Omental fat pad (tissue), 4 donors: ENCODE measurements around the gene LRP4. TPM values are rescaled to one million over a fixed set of nuclear protein-coding genes. Genes with fewer than 3 reads are reported as not detected.
"Not testable (repeated sequence)": the region's sequence is repeated elsewhere in the genome, so short reads cannot be mapped to it uniquely, and the experiment has no call there.

Source experiments
- ATAC-seq: fragments of 150-250 bp; one replicate; pipeline ENCODE4 v1.9.1; 2016; ENCODE audit warnings: mild to moderate bottlenecking, moderate library complexity; ENCODE audit not compliant: low FRiP score
- DNase-seq: peaks from one replicate; pipeline ENCODE4 v3.0.0-alpha.2; 2019; ENCODE audit warnings: low spot score
- CTCF ChIP-seq, 3 donors: fragments of 450-650 bp; IDR thresholded peaks; one replicate each; pipeline ENCODE4 v1.5.1; 2016 to 2017; ENCODE audit warnings: antibody characterized with exemption in 3 of 3, mild to moderate bottlenecking in 3 of 3, moderate library complexity in 2 of 3
- total RNA-seq, 4 donors: library from RNA; depleted of rRNA; stranded (reverse); fragments of >200 nt; gene quantifications; one replicate each; pipeline ENCODE4 v1.1.0, GENCODE V29; 2016

Gene LRP4
- total RNA-seq = 1 to 10 TPM; 1.6 to 4.3 (median 3.3) TPM

GRCh38 chr11:46918083-46918787 lies at the start of gene LRP4:
TSS of gene LRP4 (minus strand) at chr11:46918550. CDS start at chr11:46918379, 171 bp downstream.
- DNase-seq (no peak), ATAC-seq (peak; percentile 55)
- TF ChIP-seq CTCF (IDR thresholded peaks at IDR 0.05) = no peak

- no peak for TF ChIP-seq CTCF (IDR thresholded peaks at IDR 0.05)
- ATAC-seq = no peak
- no peak for DNase-seq
Measured at GRCh38 chr11:46967962-46968361, 49.6 kb upstream of the LRP4 start.

GRCh38 chr11:46966773-46967172 lies 48.4 kb upstream of the LRP4 start:
- DNase-seq = no peak
- no peak for TF ChIP-seq CTCF (IDR thresholded peaks at IDR 0.05)
- ATAC-seq = no peak

- DNase-seq (no peak), ATAC-seq (no peak)
- no peak for TF ChIP-seq CTCF (IDR thresholded peaks at IDR 0.05)
Measured at GRCh38 chr11:46963844-46964243, 45.5 kb upstream of the LRP4 start.

- ATAC-seq = not testable (repeated sequence)
Measured at GRCh38 chr11:46961886-46962285, 43.5 kb upstream of the LRP4 start.

GRCh38 chr11:46961041-46961440 lies 42.7 kb upstream of the LRP4 start:
- ATAC-seq (no peak), DNase-seq (no peak)
- TF ChIP-seq CTCF (IDR thresholded peaks at IDR 0.05) = no peak

More at GRCh38 chr11:46961886-46962285, 43.5 kb upstream of the LRP4 start:
- DNase-seq = not testable (repeated sequence)

- ATAC-seq = no peak
- DNase-seq = no peak
- TF ChIP-seq CTCF (IDR thresholded peaks at IDR 0.05) = no peak
Measured at GRCh38 chr11:46958777-46959176, 40.4 kb upstream of the LRP4 start.
